ENCODE measurements around the gene CEACAM4. TPM values are rescaled to one million over a fixed set of nuclear protein-coding genes. Genes with fewer than 3 reads are reported as not detected.

The CEACAM4 gene
- total RNA-seq, 2 experiments from 2014 or later, result 0.36 to 0.84 TPM

- no peak overlapping the region for H3K27ac ChIP-seq (ENCODE audit: low read depth in 1 of 2, low read length in 2 of 2)
Measured at GRCh38 chr19:41627966-41628675, 1.2 kb upstream of the CEACAM4 start.

GRCh38 chr19:41626278-41626677, 596 bp downstream of the CEACAM4 start:
- Mint-ChIP-seq H3K9me3 (peaks cover 5% of the 10 kb centered on the region), H3K27ac (no peak overlapping the region), H3K4me1 (ENCODE audit: low read depth) (no peaks in the 10 kb centered on the region), H3K36me3 (ENCODE audit: low read depth) (no peaks in the 10 kb centered on the region), H3K27me3 (peaks cover 30% of the 10 kb centered on the region), H3K4me3 (no peak overlapping the region)
- no peak for TF ChIP-seq CTCF (IDR thresholded peaks at IDR 0.05)
- H3K27me3 ChIP-seq (ENCODE audit: control insufficient read depth in 1 of 2, insufficient read depth in 2 of 2, low read length in 2 of 2), result peaks cover 16 to 18% of the 10 kb centered on the region in 2 experiments
- DNase-seq (no peak), ATAC-seq (ENCODE audit: poor library complexity) (no peak)
- intact Hi-C loops (cut with DNase I, micrococcal nuclease), result no loop called here
- no peaks in the 10 kb centered on the region for H3K36me3 ChIP-seq (ENCODE audit: insufficient read depth, low read length)
- peaks cover 0 to 6% of the 10 kb centered on the region in 2 experiments for H3K9me3 ChIP-seq (ENCODE audit: control insufficient read depth in 1 of 2, insufficient read depth in 1 of 2, low read length in 2 of 2)
- H3K4me3 ChIP-seq (ENCODE audit: low read length), result peak overlapping the region; percentile 38
- POLR2A ChIA-PET, result no interaction called here
- CTCF ChIA-PET, result no interaction called here
- H3K4me1 ChIP-seq (ENCODE audit: insufficient read depth, low read length), result no peaks in the 10 kb centered on the region
- no peak overlapping the region for H3K27ac ChIP-seq (ENCODE audit: low read depth in 1 of 2, low read length in 2 of 2)

More at GRCh38 chr19:41627966-41628675, 1.2 kb upstream of the CEACAM4 start:
- Histone ChIP-seq H3K4me3 (ENCODE audit: low read length) (no peak overlapping the region), H3K27me3 (ENCODE audit: control insufficient read depth in 1 of 2, insufficient read depth in 2 of 2, low read length in 2 of 2) (peaks cover 18 to 22% of the 10 kb centered on the region in 2 experiments), H3K36me3 (ENCODE audit: insufficient read depth, low read length) (no peaks in the 10 kb centered on the region), H3K9me3 (ENCODE audit: control insufficient read depth in 1 of 2, insufficient read depth in 1 of 2, low read length in 2 of 2) (peaks cover 0 to 6% of the 10 kb centered on the region in 2 experiments), H3K4me1 (ENCODE audit: insufficient read depth, low read length) (no peaks in the 10 kb centered on the region)
- POLR2A ChIA-PET, result interaction anchor here (0.8 kb wide), 1 partner anchor 13 kb away, joined by 3 read pairs; no protein-coding TSS in a partner anchor
- intact Hi-C loops (cut with DNase I, micrococcal nuclease), result no loop called here
- TF ChIP-seq CTCF (IDR thresholded peaks at IDR 0.05), result no peak
- no peak overlapping the region for H3K27ac Mint-ChIP-seq
- CTCF ChIA-PET, result no interaction called here
- peaks cover 34% of the 10 kb centered on the region for H3K27me3 Mint-ChIP-seq
- no peaks in the 10 kb centered on the region for H3K36me3 Mint-ChIP-seq (ENCODE audit: low read depth)
- no peak overlapping the region for H3K4me3 Mint-ChIP-seq
- DNase-seq, result no peak
- H3K9me3 Mint-ChIP-seq, result peaks cover 5% of the 10 kb centered on the region
- no peaks in the 10 kb centered on the region for H3K4me1 Mint-ChIP-seq (ENCODE audit: low read depth)
- ATAC-seq (ENCODE audit: poor library complexity), result no peak

- intact Hi-C loops (cut with DNase I, micrococcal nuclease), result no loop called here
- Mint-ChIP-seq H3K27me3 (peaks cover 24% of the 10 kb centered on the region), H3K4me1 (ENCODE audit: low read depth) (no peaks in the 10 kb centered on the region), H3K36me3 (ENCODE audit: low read depth) (no peaks in the 10 kb centered on the region), H3K27ac (no peak overlapping the region), H3K4me3 (no peak overlapping the region), H3K9me3 (no peaks in the 10 kb centered on the region)
- ChIA-PET POLR2A (no interaction called here), CTCF (no interaction called here)
- DNase-seq (no peak), ATAC-seq (ENCODE audit: poor library complexity) (no peak)
- Histone ChIP-seq H3K36me3 (ENCODE audit: insufficient read depth, low read length) (no peaks in the 10 kb centered on the region), H3K4me1 (ENCODE audit: insufficient read depth, low read length) (no peaks in the 10 kb centered on the region), H3K27me3 (ENCODE audit: control insufficient read depth in 1 of 2, insufficient read depth in 2 of 2, low read length in 2 of 2) (peaks cover 16 to 18% of the 10 kb centered on the region in 2 experiments), H3K9me3 (ENCODE audit: control insufficient read depth in 1 of 2, insufficient read depth in 1 of 2, low read length in 2 of 2) (no peaks in the 10 kb centered on the region), H3K27ac (ENCODE audit: low read depth in 1 of 2, low read length in 2 of 2) (no peak overlapping the region), H3K4me3 (ENCODE audit: low read length) (no peak overlapping the region)
- no peak for TF ChIP-seq CTCF (IDR thresholded peaks at IDR 0.05)
Measured at GRCh38 chr19:41624937-41625336, 1.9 kb downstream of the CEACAM4 start.

Measured in CD4-positive, alpha-beta T cell (primary cell).